Measurements from ENCODE around the gene MED4. TPM values are rescaled to one million over a fixed set of nuclear protein-coding genes. Genes with fewer than 3 reads are reported as not detected.

MED4 gene
- 10 to 100 TPM; 33.1 to 49.6 (median 37.7) TPM for total RNA-seq

- DNase-seq (ENCODE audit: low spot score in 2 of 2): peak; percentile 93 to 99
- TF ChIP-seq POLR2A (IDR thresholded peaks at IDR 0.05) (peak in 1 of 2 donors; percentile 64), CTCF (IDR thresholded peaks at IDR 0.05) (peak in 2 of 3 donors; percentile 49 to 99)
- intact Hi-C loops (cut with DNase I; ENCODE audit: low total_unique reads): no loop called here
- peak within 1 kb of the TSS; percentile 94 for H3K4me3 ChIP-seq (ENCODE audit: low read depth, poor library complexity, severe bottlenecking)
- WGBS, 2 donors: 10 to 12% methylated on average over 43 to 54 of the region's 54 CpGs
These were observed at the start of gene MED4 for GRCh38 chr13:48094781-48095502. Gene MED4, minus strand, starts transcription at chr13:48095104. Its CDS starts 26 bp downstream, at chr13:48095078.

GRCh38 chr13:48144413-48145035 lies 49.6 kb upstream of the MED4 start:
- DNase-seq (ENCODE audit: low spot score in 2 of 2): no peak
- H3K4me3 ChIP-seq (ENCODE audit: low read depth, poor library complexity, severe bottlenecking): no peak overlapping the region
- no peak for TF ChIP-seq POLR2A (IDR thresholded peaks at IDR 0.05)
- no peak for TF ChIP-seq CTCF (IDR thresholded peaks at IDR 0.05)
- intact Hi-C loops (cut with DNase I; ENCODE audit: low total_unique reads): no loop called here
- WGBS, 2 donors: 76% methylated on average over 7 of the region's 7 CpGs

- DNase-seq (ENCODE audit: low spot score in 2 of 2): no peak
- TF ChIP-seq POLR2A (IDR thresholded peaks at IDR 0.05): no peak
- no peak for TF ChIP-seq CTCF (IDR thresholded peaks at IDR 0.05)
- 65 to 88% methylated on average over 3 of the region's 3 CpGs for WGBS, 2 donors
- no peak overlapping the region for H3K4me3 ChIP-seq (ENCODE audit: low read depth, poor library complexity, severe bottlenecking)
- intact Hi-C loops (cut with DNase I; ENCODE audit: low total_unique reads): no loop called here
These were observed 47.5 kb upstream of the MED4 start for GRCh38 chr13:48142436-48142835.

GRCh38 chr13:48138270-48138669 lies 43.4 kb upstream of the MED4 start:
- intact Hi-C loops (cut with DNase I; ENCODE audit: low total_unique reads): no loop called here
- no peak for TF ChIP-seq POLR2A (IDR thresholded peaks at IDR 0.05)
- no peak for TF ChIP-seq CTCF (IDR thresholded peaks at IDR 0.05)
- WGBS, 2 donors: 90 to 94% methylated on average over 4 of the region's 4 CpGs
- no peak overlapping the region for H3K4me3 ChIP-seq (ENCODE audit: low read depth, poor library complexity, severe bottlenecking)
- no peak for DNase-seq (ENCODE audit: low spot score in 2 of 2)

- no peak for DNase-seq (ENCODE audit: low spot score in 2 of 2)
- no peak overlapping the region for H3K4me3 ChIP-seq (ENCODE audit: low read depth, poor library complexity, severe bottlenecking)
- 80% methylated on average over 3 of the region's 3 CpGs for whole genome bisulfite sequencing, 2 donors
- intact Hi-C loops (cut with DNase I; ENCODE audit: low total_unique reads): no loop called here
- no peak for TF ChIP-seq POLR2A (IDR thresholded peaks at IDR 0.05)
- no peak for TF ChIP-seq CTCF (IDR thresholded peaks at IDR 0.05)
These were observed 38.1 kb upstream of the MED4 start for GRCh38 chr13:48132961-48133360.
